HepG2 (cell line): ENCODE data around the gene EPHA4. TPM values are rescaled to one million over a fixed set of nuclear protein-coding genes. Genes with fewer than 3 reads are reported as not detected.

Source experiments
- ATAC-seq: fragments of 200-7000 bp; cut with Tn5 transposase; 3 replicates; pipeline ENCODE4 v1.9.1; 2020; ENCODE audit warnings: mild to moderate bottlenecking, moderate library complexity
- BruUV-seq: library from RNA; stranded (reverse); fragments of 400-500 nt; replicated peaks from 2 replicates; lab custom pipeline; 2021; lab: Mats Ljungman, UMichigan
- CTCF ChIA-PET: fragments of 300-600 bp; formaldehyde crosslinking; extraction: SDS; loops from one replicate; lab custom pipeline; 2021; ENCODE audit warnings: low total read pairs, inconsistent platforms, low intra/inter-chr PET ratio; lab: Yijun Ruan, JAX
- POLR2A ChIA-PET: fragments of 350-600 bp; sonication (Branson Sonifier 250); formaldehyde crosslinking; loops from one replicate; lab custom pipeline; 2020; ENCODE audit warnings: antibody characterized with exemption, inconsistent platforms; lab: Yijun Ruan, JAX
- DNase-seq: peaks from one replicate; pipeline ENCODE4 v3.0.0-alpha.2; 2015; ENCODE audit warnings: low spot score
- FAIRE-seq: peaks from 3 replicates; lab custom pipeline; 2011; peaks lifted over from hg19 to GRCh38; lab: Jason Lieb, UNC
- H2AFZ ChIP-seq: one replicate; pipeline ENCODE4 v1.6.1; 2011; ENCODE audit warnings: low read length, inconsistent platforms
- H3K27ac ChIP-seq: fragments of 300-600 bp; 3 replicates; pipeline ENCODE4 v1.8.0; 2011; ENCODE audit warnings: mixed run types, mild to moderate bottlenecking, mixed read lengths, low read length, inconsistent platforms; ENCODE audit not compliant: insufficient read depth; ENCODE audit errors: extremely low read length
- H3K27me3 ChIP-seq, 2 experiments: fragments of 200-600 bp in 1 of 2; 2 replicates in 1 of 2; 3 replicates in 1 of 2; pipeline versions ENCODE4 v1.6.0 to v1.8.0; 2011; ENCODE audit warnings: low read length in 2 of 2, mild to moderate bottlenecking in 2 of 2, moderate library complexity in 2 of 2, inconsistent platforms in 1 of 2; ENCODE audit not compliant: insufficient read depth in 2 of 2, control insufficient read depth in 1 of 2
- H3K36me3 ChIP-seq, 2 experiments: fragments of 200-600 bp in 1 of 2; replicated peaks in 1 of 2; 2 replicates in 1 of 2; 3 replicates in 1 of 2; pipeline versions ENCODE4 v1.5.1 to v1.8.0; 2011; ENCODE audit warnings: low read length in 2 of 2, inconsistent platforms in 1 of 2; ENCODE audit not compliant: insufficient read depth in 2 of 2, control insufficient read depth in 1 of 2
- H3K4me1 ChIP-seq: 2 replicates; pipeline ENCODE4 v1.5.1; 2012; ENCODE audit warnings: low read length, inconsistent platforms; ENCODE audit not compliant: insufficient read depth
- H3K4me2 ChIP-seq: 2 replicates; pipeline ENCODE4 v1.6.0; 2011; ENCODE audit warnings: low read depth, low read length, inconsistent platforms
- H3K4me3 ChIP-seq, 3 experiments: fragments of 200-600 bp in 1 of 3; sonication (generic), shearing (Covaris generic) in 1 of 3; replicated peaks in 1 of 3; 2 replicates each; pipeline ENCODE4 v1.5.1; 2011 to 2016; ENCODE audit warnings: low read length in 3 of 3, inconsistent platforms in 2 of 3, low read depth in 2 of 3, mild to moderate bottlenecking in 2 of 3, control low read depth in 1 of 3, mixed read lengths in 1 of 3; ENCODE audit not compliant: insufficient read depth in 1 of 3
- H3K79me2 ChIP-seq: one replicate; pipeline ENCODE4 v1.6.1; 2011; ENCODE audit warnings: low read length, inconsistent platforms; ENCODE audit not compliant: insufficient read depth
- H3K9ac ChIP-seq: 2 replicates; pipeline ENCODE4 v1.6.0; 2011; ENCODE audit warnings: mild to moderate bottlenecking, low read depth, low read length, inconsistent platforms; ENCODE audit not compliant: insufficient read depth
- H3K9me3 ChIP-seq: 2 replicates; pipeline ENCODE4 v1.5.1; 2012; ENCODE audit warnings: mild to moderate bottlenecking, low read length
- H4K20me1 ChIP-seq: 2 replicates; pipeline ENCODE4 v1.6.0; 2011; ENCODE audit warnings: inconsistent platforms, mild to moderate bottlenecking, low read length, moderate library complexity; ENCODE audit not compliant: insufficient read depth
- DMAP1 ChIP-seq: IDR thresholded peaks from 2 replicates; pipeline ENCODE4 v1.6.1; 2016
- ESRRA ChIP-seq: sonication (generic); formaldehyde crosslinking; IDR thresholded peaks from 2 replicates; pipeline ENCODE4 v1.5.1; 2020; ENCODE audit warnings: mild to moderate bottlenecking, low read depth, missing genetic modification reagents
- FOXP1 ChIP-seq, 2 experiments: fragments of 450-650 bp in 1 of 2; IDR thresholded peaks; 2 replicates each; pipeline ENCODE4 v1.6.1; 2017 to 2018; ENCODE audit warnings: antibody characterized with exemption in 1 of 2
- GLI4 ChIP-seq: sonication (generic); formaldehyde crosslinking; IDR thresholded peaks from 2 replicates; pipeline ENCODE4 v1.5.1; 2020; ENCODE audit warnings: missing genetic modification reagents, mild to moderate bottlenecking, moderate library complexity, borderline replicate concordance
- JARID2 ChIP-seq: sonication (generic); formaldehyde crosslinking; IDR thresholded peaks from 2 replicates; pipeline ENCODE4 v1.8.1; 2023; ENCODE audit warnings: missing genetic modification reagents, inconsistent platforms; ENCODE audit not compliant: insufficient replicate concordance
- MTA3 ChIP-seq: sonication (generic); formaldehyde crosslinking; IDR thresholded peaks from 2 replicates; pipeline ENCODE4 v1.4.0; 2020; ENCODE audit warnings: missing genetic modification reagents
- MYNN ChIP-seq: sonication (generic); formaldehyde crosslinking; IDR thresholded peaks from 2 replicates; pipeline ENCODE4 v1.4.0; 2020; ENCODE audit warnings: mild to moderate bottlenecking, low read depth, missing genetic modification reagents
- NR2F1 ChIP-seq, 2 experiments: fragments of 450-650 bp in 1 of 2; formaldehyde crosslinking in 1 of 2; IDR thresholded peaks; 2 replicates each; pipeline versions ENCODE4 v1.5.0 to v1.6.1; 2016 to 2020; ENCODE audit warnings: mild to moderate bottlenecking in 1 of 2, missing compliant biosample characterization in 1 of 2, missing genetic modification reagents in 1 of 2, moderate library complexity in 1 of 2
- UBTF ChIP-seq: sonication (generic); formaldehyde crosslinking; IDR thresholded peaks from 2 replicates; pipeline ENCODE4 v1.4.0; 2020; ENCODE audit warnings: mild to moderate bottlenecking, missing genetic modification reagents
- XBP1 ChIP-seq: sonication (generic); formaldehyde crosslinking; IDR thresholded peaks from 2 replicates; pipeline ENCODE4 v1.5.0; 2020; ENCODE audit warnings: missing genetic modification reagents
- YEATS2 ChIP-seq: sonication (generic); formaldehyde crosslinking; IDR thresholded peaks from 2 replicates; pipeline ENCODE4 v1.4.0; 2020; ENCODE audit warnings: missing genetic modification reagents, borderline replicate concordance
- ZNF136 ChIP-seq: sonication (generic); formaldehyde crosslinking; IDR thresholded peaks from 2 replicates; pipeline ENCODE4 v1.8.1; 2022; ENCODE audit warnings: low read depth, mild to moderate bottlenecking, moderate library complexity, missing genetic modification reagents
- ZNF143 ChIP-seq: sonication (generic); formaldehyde crosslinking; IDR thresholded peaks from 2 replicates; pipeline ENCODE4 v1.4.0; 2020; ENCODE audit warnings: missing genetic modification reagents
- ZNF224 ChIP-seq: sonication (generic); formaldehyde crosslinking; IDR thresholded peaks from 2 replicates; pipeline ENCODE4 v1.5.0; 2020; ENCODE audit warnings: mild to moderate bottlenecking, missing genetic modification reagents
- ZNF230 ChIP-seq: sonication (generic); formaldehyde crosslinking; IDR thresholded peaks from 2 replicates; pipeline ENCODE4 v1.4.0; 2020; ENCODE audit warnings: mild to moderate bottlenecking, missing genetic modification reagents
- ZNF24 ChIP-seq: fragments of 450-650 bp; IDR thresholded peaks from 2 replicates; pipeline ENCODE4 v1.6.1; 2017; ENCODE audit warnings: antibody characterized with exemption, mild to moderate bottlenecking
- ZNF367 ChIP-seq: sonication (generic); formaldehyde crosslinking; IDR thresholded peaks from 2 replicates; pipeline ENCODE4 v1.4.0; 2020; ENCODE audit warnings: missing genetic modification reagents, borderline replicate concordance
- ZNF44 ChIP-seq: sonication (generic); formaldehyde crosslinking; IDR thresholded peaks from 2 replicates; pipeline ENCODE4 v1.5.1; 2020; ENCODE audit warnings: mild to moderate bottlenecking, missing genetic modification reagents
- ZNF691 ChIP-seq: sonication (generic); formaldehyde crosslinking; IDR thresholded peaks from 2 replicates; pipeline ENCODE4 v1.4.0; 2020; ENCODE audit warnings: missing genetic modification reagents, low read depth, mild to moderate bottlenecking, borderline replicate concordance
- ZNF780A ChIP-seq: sonication (generic); formaldehyde crosslinking; IDR thresholded peaks from 2 replicates; pipeline ENCODE4 v1.8.0; 2022; ENCODE audit warnings: mild to moderate bottlenecking, missing genetic modification reagents, moderate library complexity
- WGBS: methylation state at CpG from one replicate; pipeline ENCODE4 v1.1.6; 2017; ENCODE audit warnings: low lambda C conversion rate; 5-methylcytosine and 5-hydroxymethylcytosine counted together
- in situ Hi-C: cut with HindIII; loops from 2 replicates; pipeline ENCODE4 v1.10.0; 2017; ENCODE audit warnings: low pct_unique_long_range_greater_than_20kb; ENCODE audit not compliant: extremely low pct_ligation_motif_present
- intact Hi-C: fragments of 100-400 bp; cut with micrococcal nuclease; formaldehyde crosslinking; loops from one replicate; pipeline ENCODE4 v1.10.0; 2022; ENCODE audit not compliant: unreplicated experiment
- polyA plus RNA-seq, 8 experiments: library from polyadenylated mRNA; depleted of rRNA in 3 of 8; stranded (reverse) in 7 of 8; unstranded in 1 of 8; fragments of >200 nt; fragmentation: Illumina TruSeq in 4 of 8; extraction: Trizol in 4 of 8; gene quantifications; 2 replicates each; pipeline versions ENCODE4 v1.2.1 to v1.2.3, GENCODE V29; 2011 to 2016; ENCODE audit warnings: low read depth in 4 of 8, missing spikeins in 1 of 8, mixed read lengths in 1 of 8; ENCODE audit not compliant: insufficient read depth in 1 of 8
- total RNA-seq, 5 experiments: library from RNA; depleted of rRNA; stranded (reverse); fragments of >200 nt; fragmentation: Illumina TruSeq; extraction: Trizol; gene quantifications; 2 replicates each; pipeline ENCODE4 v1.2.3, GENCODE V29; 2016; ENCODE audit warnings: low read depth in 1 of 5

EPHA4 gene
- total and polyA plus RNA-seq, 2 of the 13 experiments (the other 11 are each of a cell fraction or from before 2014, with no cell fraction given) = not detected

- FAIRE-seq (no peak), DNase-seq (no peak), ATAC-seq (no peak)
- no peaks in the 10 kb centered on the region for H4K20me1 ChIP-seq
- no peaks in the 10 kb centered on the region for H3K9me3 ChIP-seq
- TF ChIP-seq ZNF230 (CRISPR knock-in tag) (no peak), ZNF136 (CRISPR knock-in tag) (no peak), YEATS2 (no peak), FOXP1 (IDR thresholded peaks at IDR 0.05) (no peak), FOXP1 (CRISPR knock-in tag; IDR thresholded peaks at IDR 0.05) (no peak), GLI4 (CRISPR knock-in tag) (no peak), XBP1 (CRISPR knock-in tag) (no peak), ZNF24 (no peak), UBTF (no peak), ZNF691 (no peak), MYNN (no peak), NR2F1 (CRISPR knock-in tag; IDR thresholded peaks at IDR 0.05) (no peak), MTA3 (CRISPR knock-in tag) (no peak), ZNF143 (CRISPR knock-in tag) (no peak), ZNF367 (CRISPR knock-in tag) (no peak), ZNF224 (CRISPR knock-in tag) (no peak), ZNF44 (no peak), ESRRA (CRISPR knock-in tag) (no peak), DMAP1 (CRISPR knock-in tag) (no peak), JARID2 (CRISPR knock-in tag) (no peak), ZNF780A (no peak)
- no peak overlapping the region for H3K4me2 ChIP-seq
- 3% methylated on average over 2 of the region's 2 CpGs for WGBS
- H3K4me1 ChIP-seq = no peaks in the 10 kb centered on the region
- H3K9ac ChIP-seq = no peak overlapping the region
- no peaks in the 10 kb centered on the region for H3K27me3 ChIP-seq
- H3K4me3 ChIP-seq = no peak overlapping the region
- POLR2A ChIA-PET = no interaction called here
- in situ Hi-C loops (no loop called here), intact Hi-C loops (no loop called here)
- no peaks in the 10 kb centered on the region for H3K36me3 ChIP-seq
- H3K79me2 ChIP-seq = no peaks in the 10 kb centered on the region
- no TSS peak for BruUV-seq
- H3K27ac ChIP-seq = no peak overlapping the region
- H2AFZ ChIP-seq = no peak overlapping the region
- CTCF ChIA-PET = no interaction called here
These were observed 182.2 kb downstream of the EPHA4 start for GRCh38 chr2:221389904-221390303.
